T-helper 22 cell (primary cell): ENCODE results near the gene HSPA1L.

Experiments
- DNase-seq: peaks from one replicate; pipeline ENCODE4 v3.0.0-alpha.2; 2020; ENCODE audit warnings: low read depth

HSPA1L gene

DNA sequence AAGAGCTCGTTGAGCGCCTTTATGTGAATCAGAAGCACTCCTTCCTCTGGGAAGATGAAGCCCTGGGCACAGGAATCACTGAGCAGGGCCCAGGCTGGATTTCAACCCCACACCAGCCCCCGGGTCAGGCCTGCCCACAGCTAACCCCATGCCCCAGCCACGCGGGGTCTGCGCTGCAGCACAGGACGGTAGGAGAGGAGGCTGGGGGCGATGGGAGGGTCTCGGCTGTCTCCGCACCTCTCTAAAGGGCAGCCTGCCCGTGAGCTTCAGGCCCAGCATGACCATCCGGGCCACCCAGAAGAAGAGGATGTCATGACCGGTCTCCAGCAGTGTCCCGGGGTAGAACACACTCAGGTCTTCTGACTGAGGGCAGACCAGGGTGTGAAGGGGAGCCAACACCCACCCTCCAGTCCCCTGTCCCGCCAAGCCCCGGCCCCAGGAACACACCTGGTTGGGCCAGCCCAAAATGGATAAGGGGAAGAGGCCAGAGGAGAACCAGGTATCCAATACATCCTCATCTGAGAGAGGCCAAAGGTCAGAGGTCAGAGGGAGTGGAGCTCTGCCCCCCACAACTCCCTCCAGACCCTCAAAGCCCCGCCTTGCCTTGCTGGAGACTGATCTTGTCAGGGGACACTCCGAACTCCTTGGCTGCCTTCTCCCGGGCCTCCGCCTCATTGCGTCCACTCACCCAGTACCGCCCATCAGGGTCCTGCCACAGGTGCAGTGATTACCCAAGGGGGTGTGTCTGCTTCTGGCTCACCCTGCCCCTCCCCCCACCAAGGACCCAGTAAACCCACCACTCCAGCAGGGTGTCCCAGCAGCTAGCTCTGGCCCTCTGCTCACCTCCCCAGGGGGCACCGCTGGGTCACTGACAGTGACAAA is 33.6 kb downstream of the HSPA1L start:
- DNase-seq = no peak

DNA sequence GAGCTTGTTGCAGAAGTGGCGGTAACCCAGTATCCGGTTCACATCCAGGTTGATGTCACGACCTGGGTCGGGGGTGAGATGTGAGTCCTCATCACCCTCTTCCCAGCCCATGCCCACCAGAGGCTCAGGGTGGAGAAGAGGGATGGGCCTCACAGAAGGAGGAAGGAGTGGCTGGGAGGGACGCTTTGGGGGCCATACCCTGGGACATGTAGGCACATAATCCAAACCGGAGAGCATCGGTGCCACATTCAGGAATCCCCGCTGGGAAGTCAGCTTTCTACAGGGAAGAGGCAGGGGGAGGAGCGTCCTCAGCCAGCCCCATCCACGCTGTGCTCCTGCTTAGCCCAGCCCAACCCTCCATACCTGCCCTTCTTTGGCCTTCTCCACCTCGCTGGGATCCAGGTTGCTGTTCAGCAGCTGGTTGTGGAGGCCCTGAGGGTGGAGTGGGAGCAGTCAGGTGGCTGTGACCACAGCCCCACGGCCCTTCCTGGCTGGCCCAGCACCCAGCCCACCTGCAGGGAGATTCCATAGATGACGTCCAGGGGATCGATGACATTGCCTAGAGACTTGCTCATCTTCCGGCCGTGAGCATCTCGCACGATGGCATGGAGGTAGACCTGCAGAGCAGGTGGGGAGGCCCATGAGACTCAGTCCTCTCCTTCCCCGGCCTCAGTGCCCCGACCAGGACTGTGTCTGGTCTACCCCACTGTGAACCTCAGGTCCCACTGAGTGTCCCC is 34.4 kb downstream of the HSPA1L start:
- no peak for DNase-seq

GRCh38 chr6:31779908-31780307 is 35.2 kb downstream of the HSPA1L start:
- no peak for DNase-seq

DNA sequence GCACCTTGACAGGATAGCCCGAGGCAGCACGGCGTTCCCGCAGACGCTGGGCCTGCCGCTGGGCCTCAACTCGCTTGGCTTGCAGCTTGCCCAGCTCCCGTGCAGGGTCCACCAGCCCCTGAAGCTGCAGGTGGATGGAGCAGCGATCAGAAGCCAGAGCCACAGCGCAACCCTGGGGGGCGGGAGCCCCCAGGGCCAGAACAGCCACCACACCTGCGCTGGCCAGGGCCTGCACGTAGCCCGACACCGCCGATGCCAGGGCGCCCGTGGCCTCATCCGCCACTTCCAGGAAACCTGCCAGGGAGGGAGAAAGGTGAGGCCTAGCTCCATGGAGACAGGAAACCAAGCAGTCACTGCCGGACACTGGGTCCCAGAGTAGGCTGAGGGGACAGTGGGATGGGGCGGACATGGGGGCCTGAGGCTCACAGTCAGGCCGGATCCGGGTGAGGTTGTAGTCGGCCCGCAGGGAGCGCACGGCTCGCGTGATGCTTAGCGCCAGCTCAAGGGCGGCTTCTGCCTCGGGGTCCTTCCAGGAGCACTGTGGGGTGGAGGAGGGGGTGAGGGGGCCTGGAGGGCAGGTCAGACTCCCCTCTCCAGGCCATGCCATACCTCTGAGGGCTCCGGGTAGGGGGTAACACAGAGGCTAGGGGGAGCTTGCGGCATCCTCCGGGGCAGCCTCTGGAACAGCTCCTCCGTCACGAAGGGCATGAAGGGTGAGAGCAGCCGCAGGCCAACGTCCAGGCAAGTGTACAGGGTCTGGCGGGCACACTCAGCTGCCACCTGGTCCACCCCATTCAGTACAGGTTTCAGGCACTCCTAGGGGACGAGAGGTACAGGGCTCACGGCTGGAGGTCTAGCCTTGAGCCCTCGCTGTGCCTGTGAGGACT is 35.8 kb downstream of the HSPA1L start:
- DNase-seq = no peak

- no peak for DNase-seq
Measured at GRCh38 chr6:31778193-31778592, 36.9 kb downstream of the HSPA1L start.

DNA sequence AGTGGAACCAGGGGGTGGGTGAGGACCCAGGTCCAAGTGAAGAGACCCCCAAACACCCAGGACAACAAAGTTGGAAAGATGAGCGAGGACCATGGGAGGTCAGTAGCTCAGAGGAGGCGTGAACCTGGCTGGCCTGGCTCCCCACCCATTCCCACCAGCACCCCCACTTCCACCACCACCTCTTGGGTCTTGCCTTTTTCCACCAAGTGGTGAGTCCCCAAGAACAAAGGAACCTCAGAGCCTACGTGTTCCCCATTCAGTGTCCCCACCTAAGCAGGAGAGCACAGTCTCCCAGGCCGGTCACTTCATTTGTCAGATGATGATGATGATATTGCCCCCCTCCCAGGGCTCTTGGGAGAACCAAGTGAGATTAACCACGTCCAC is 37.4 kb downstream of the HSPA1L start:
- DNase-seq = no peak

DNA sequence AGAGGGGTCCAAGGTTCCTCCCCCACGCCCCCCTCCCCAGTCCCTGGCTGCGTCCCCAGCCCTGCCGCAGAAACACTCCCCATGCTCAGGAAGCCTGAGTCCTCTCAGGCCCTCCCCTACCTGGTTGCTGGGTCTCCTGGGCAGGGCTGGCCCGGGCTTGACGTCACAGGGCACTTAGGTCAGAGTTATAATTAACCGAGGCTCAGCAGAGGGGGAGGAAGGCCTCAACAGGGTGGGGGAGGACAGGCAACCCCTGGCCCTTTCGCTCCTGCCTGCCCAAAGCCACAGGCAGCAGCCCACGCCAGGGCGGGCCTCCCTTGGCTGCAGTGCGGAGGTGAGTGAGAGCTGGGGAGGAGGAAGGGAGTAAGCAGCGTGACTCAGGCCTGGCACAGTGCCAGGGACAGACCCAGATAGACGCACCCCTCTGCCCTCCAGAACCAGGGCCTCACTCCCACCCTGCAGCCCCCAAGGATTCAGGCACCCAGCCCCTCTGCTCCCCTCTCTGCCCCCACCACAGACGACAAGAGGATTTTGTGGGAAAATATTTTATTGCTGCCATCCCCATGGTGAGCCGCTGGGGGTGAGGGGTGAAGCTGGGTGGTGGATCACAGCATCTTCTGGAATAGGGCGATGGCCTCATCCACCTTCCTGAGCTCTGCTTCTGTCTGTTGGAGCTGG is 38.0 kb downstream of the HSPA1L start, which contains the start of gene VWA7:
Gene VWA7 (minus strand): TSS at position 340 of the 678 bp plus-strand sequence. CDS start 549 bp downstream, outside the sequence.
- peak; percentile 64 for DNase-seq

DNA sequence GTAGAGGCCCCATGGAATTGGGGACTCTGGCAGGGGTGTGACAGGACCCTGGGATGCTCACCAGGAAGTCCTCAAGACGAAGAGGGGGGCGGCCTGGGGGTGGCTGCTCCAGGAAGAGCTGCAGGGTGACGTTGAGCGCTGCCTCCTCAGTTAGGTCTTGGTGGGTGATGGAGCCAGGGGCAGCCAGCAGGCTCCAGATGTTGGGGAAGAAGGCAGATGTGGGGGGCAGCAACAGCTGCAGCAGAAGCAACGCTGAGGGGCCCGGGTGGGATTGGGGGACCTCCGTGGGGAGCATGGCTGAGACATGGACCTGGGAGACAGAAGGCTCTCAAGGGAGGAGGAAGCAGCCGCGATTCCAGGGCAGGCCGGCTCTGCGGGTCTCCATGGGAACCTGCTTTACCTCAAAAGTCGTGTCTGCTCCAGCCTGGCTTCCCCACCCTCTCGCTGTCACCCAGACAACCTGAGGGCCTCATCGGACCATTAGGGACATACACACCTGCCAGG is 38.5 kb downstream of the HSPA1L start:
- DNase-seq = no peak

- no peak for DNase-seq
Measured at GRCh38 chr6:31775633-31776484, 39.2 kb downstream of the HSPA1L start.

DNA sequence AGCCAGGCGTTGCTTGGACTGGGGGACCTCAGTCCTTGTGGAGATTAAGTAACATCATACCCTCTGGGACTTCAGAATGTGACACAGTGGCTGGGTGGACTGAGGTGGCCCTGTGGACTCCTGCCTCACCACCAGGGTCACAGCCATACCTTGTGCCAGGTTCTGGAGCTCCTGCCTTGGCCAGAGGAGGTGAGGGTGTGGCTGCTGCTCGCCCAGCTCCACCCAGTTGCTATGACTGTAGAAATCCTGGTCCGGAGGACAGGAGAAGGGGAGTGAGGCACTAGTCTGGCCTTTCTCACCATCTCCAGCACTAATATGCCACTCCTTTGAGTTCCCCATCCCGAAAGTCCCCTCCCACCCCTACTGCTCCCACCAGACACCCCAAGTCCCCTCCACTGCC is 39.9 kb downstream of the HSPA1L start:
- no peak for DNase-seq

GRCh38 chr6:31771992-31772358 is 43.1 kb downstream of the HSPA1L start:
- DNase-seq = no peak

DNA sequence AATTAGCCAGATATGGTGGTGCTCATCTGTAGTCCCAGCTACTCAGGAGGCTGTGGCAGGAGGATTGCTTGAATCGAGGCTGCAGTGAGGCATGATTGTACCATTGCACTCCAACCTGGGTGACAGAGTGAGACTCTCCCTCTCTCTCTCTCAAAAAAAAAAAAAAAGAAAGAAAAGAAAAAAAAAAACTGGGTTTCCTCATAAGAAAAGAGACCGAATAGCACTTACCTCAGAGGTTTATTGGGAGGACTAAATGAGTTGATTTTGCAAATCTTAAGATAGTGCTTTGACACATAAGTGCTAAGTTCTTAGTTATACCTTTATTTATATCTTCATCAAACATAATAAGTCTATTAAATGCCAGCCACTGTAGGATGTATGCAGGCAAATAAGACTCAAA is 44.2 kb downstream of the HSPA1L start:
- DNase-seq = no peak

DNA sequence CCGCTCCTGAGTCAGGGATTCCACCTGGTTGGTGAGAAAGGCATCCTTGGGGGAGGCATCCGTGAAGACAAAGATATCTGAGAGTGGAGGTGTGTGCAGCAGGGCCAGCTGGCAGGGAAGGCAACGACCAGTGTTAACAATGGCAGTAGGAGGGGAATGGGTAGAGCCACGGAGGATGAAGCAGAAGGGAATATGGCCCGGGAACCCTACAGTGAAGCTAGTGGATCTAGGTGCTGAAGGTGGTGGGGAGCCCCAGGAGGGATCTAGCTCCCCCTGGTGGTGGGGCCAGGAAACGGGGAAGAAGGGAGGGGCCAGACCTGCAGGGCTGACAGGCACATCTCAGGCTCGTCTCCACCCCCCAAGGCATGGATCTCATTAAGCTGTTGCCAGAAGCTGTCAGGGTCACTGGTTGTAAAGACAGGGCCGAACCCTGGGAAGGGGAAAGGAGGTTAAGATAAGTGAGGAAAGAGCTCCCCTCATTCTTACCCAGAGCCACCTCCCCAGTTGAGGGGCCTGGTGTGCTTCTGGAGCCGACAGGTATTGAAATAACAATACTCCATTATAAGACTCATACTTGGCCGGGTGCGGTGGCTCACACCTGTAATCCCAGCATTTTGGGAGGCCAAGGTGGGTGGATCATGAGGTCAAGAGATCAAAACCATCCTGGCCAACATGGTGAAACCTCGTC is 45.3 kb downstream of the HSPA1L start:
- peak; percentile 61 for DNase-seq

- no peak for DNase-seq
Measured at GRCh38 chr6:31768363-31769257, 46.5 kb downstream of the HSPA1L start.

- no peak for DNase-seq
Measured at GRCh38 chr6:31767096-31767645, 47.9 kb downstream of the HSPA1L start.

DNA sequence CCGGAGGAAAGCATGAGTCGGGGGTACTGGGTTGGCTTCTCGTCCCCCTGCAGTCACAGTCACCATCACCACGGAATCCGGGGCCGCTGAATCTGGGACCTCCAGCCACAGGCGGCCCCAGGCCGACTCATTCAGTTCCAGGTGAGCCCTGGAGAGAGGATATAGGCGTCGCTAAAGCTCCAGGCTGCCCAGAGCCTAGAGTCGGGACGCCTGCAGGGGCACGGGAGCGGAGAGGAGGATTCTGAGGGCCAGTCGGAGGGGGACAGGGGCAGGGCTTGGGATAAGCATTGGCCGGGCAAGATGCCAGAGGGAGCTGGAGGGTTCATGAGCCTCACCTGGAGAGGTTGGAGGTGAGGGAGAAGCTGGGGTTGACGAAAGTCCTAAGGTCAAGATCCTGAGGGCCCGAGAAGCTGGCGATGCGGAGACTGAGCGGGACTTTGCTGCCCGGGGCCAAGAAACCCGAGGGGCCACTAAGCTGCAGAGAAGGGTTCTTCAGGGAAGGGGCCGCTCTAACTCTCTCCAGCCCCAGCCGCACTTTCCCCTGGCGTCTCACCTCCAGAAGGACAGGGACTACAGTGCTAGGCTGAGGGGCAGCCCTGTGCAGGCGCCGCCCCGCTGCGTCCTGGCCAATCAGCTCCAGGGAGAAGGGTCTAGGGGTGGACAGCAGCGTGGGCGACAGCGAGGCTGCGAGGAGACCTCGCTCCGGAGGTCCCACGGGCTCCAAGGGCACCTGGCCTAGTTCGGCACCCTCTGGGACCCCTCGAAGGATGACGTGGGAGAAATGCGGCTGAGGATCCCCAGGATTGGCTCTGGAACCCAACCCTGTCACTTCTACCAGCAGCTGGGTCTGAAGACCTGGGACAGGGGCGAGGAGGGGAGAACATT is 48.9 kb downstream of the HSPA1L start:
- DNase-seq = no peak

GRCh38 chr6:31765559-31765909 is 49.5 kb downstream of the HSPA1L start:
- DNase-seq = no peak

DNA sequence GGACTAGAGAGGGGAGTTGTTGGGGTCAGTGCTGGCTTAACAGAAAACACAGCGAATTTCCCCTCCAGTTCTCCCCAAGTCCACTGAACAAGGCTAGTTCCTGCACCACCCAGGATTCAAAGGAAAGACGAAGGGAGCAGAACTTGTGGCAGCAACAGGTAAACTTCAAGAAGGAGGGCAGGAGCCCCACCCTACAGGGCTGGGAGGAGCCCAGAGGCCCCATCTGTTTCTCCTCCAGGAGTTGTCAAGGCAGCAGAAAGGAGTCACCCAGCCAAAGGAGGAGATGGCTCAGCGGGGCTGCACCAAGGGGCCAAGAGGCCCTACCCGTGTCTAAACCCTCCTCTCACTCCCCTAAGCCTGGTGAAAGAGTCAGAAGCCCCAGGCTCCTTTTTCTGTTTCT is 50.9 kb downstream of the HSPA1L start:
- no peak for DNase-seq
